Ovary (tissue), 3 donors: ENCODE data around the gene GRAMD4.

ENCODE experiments used
- EP300 ChIP-seq: sonication (generic); formaldehyde crosslinking; IDR thresholded peaks from one replicate; pipeline ENCODE4 v1.6.1; 2017; ENCODE audit warnings: antibody characterized with exemption
- POLR2A ChIP-seq: fragments of 450-650 bp; IDR thresholded peaks from one replicate; pipeline ENCODE4 v1.6.1; 2017; ENCODE audit warnings: antibody characterized with exemption, mild to moderate bottlenecking, moderate library complexity
- TF ChIP-seq, protein P1 (sequence below), 3 donors: fragments of 450-650 bp in 2 of 3; fragments of 200-600 bp in 1 of 3; IDR thresholded peaks; one replicate each; pipeline versions ENCODE4 v1.5.1 to v1.8.0; 2016 to 2022; ENCODE audit warnings: antibody characterized with exemption in 3 of 3, mild to moderate bottlenecking in 1 of 3
- donor health status: DM: no; HTN: no; CAD: no.

DNA sequence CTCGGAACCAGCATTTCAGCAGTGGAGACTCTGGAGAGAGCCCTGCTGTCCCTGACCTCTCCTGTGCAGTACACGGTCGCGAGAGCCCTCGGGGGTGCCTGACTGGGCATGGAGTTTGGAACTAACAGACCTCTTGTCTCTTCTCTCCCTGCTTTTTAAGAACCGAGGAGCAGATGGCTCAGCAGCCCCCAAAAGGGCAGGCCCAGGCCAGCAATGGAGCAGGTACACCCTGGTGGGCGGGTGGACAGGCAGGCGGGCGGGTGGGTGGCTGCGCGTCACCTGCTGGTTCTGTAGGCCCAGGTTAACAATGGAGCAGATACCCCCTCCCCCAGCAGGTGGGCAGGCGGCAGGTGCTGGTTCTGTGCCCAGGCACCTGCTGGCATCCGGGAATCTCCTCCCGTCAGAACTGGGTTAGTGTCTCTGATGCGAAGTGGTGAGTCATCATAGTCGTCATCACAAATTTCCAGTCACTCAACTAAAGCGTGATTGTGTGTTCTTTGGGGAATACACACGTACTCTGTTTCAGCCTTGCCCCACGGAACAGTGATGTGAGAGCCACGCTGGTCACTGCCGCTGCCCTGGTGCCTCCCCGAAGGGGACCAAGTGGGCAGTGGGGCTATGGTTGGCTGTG, 41.1 kb downstream of the GRAMD4 start:
- TF ChIP-seq, protein P1, sequence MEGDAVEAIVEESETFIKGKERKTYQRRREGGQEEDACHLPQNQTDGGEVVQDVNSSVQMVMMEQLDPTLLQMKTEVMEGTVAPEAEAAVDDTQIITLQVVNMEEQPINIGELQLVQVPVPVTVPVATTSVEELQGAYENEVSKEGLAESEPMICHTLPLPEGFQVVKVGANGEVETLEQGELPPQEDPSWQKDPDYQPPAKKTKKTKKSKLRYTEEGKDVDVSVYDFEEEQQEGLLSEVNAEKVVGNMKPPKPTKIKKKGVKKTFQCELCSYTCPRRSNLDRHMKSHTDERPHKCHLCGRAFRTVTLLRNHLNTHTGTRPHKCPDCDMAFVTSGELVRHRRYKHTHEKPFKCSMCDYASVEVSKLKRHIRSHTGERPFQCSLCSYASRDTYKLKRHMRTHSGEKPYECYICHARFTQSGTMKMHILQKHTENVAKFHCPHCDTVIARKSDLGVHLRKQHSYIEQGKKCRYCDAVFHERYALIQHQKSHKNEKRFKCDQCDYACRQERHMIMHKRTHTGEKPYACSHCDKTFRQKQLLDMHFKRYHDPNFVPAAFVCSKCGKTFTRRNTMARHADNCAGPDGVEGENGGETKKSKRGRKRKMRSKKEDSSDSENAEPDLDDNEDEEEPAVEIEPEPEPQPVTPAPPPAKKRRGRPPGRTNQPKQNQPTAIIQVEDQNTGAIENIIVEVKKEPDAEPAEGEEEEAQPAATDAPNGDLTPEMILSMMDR (IDR thresholded peaks at IDR 0.05): no peak
- TF ChIP-seq POLR2A (no peak), EP300 (no peak)
